ENCODE results near the gene ALG10. TPM values are rescaled to one million over a fixed set of nuclear protein-coding genes. Genes with fewer than 3 reads are reported as not detected.
"Not testable (repeated sequence)": the region's sequence is repeated elsewhere in the genome, so short reads cannot be mapped to it uniquely, and the experiment has no call there.

ALG10 gene
- total RNA-seq, 2 donors from 2014 or later: 19.9 to 26.7 TPM

DNA sequence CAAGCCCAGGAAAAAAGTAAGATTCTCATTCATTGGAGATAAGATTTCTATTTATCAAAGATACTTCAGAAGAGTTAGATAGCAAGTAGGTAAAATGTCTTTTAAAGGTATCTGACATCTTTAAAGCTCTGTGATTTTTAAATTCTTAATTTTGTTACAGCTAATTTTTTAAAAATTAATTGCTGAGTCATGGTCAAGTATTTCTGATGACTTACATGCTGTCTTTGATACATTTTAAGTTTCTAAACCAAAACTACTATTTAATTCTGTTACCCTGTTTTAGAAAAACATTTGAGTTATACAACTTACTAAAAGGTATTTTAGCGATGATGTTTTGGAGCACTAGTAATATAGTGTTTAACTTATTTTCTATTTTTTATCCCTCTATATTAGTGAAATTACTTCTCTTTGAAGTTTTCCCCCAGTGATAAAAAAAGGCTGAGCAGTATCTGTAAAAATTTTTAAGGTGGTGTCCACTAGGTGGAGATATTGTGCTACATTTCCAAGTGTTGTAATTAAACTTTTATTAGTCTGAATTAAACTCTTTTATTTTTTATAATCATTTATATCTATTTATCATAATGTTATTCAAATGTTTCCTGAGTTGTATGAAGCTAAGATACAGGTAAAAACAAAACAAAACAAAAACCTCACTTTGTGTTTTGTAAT lies 11.5 kb downstream of the ALG10 start:
- H3K36me3 ChIP-seq: no peaks in the 10 kb centered on the region
- H3K4me3 ChIP-seq: no peak overlapping the region
- TF ChIP-seq CTCF (IDR thresholded peaks at IDR 0.05) (peak in 3 of 4 experiments; percentile 35 to 52 (median 41)), POLR2A (IDR thresholded peaks at IDR 0.05) (no peak)
- no peaks in the 10 kb centered on the region for H3K9me3 ChIP-seq
- intact Hi-C loops (cut with DNase I): no loop called here
- no peaks in the 10 kb centered on the region for H3K4me1 ChIP-seq (replicated peaks)
- WGBS: 24% methylated on average over 1 of the region's 1 CpG
- no peak for DNase-seq (ENCODE audit: low spot score)
- no peak overlapping the region for H3K27ac ChIP-seq
- no peaks in the 10 kb centered on the region for H3K27me3 ChIP-seq (replicated peaks; ENCODE audit: insufficient read depth)

- H3K27ac ChIP-seq; H3K4me3 ChIP-seq; intact Hi-C loops (cut with DNase I); H3K27me3 ChIP-seq (replicated peaks; ENCODE audit: insufficient read depth); H3K36me3 ChIP-seq; H3K4me1 ChIP-seq (replicated peaks); DNase-seq (ENCODE audit: low spot score); H3K9me3 ChIP-seq: not testable (repeated sequence)
- TF ChIP-seq CTCF (IDR thresholded peaks at IDR 0.05): peak in 2 of 4 experiments; percentile 9 to 25
- 74% methylated on average over 3 of the region's 3 CpGs for WGBS
Observed at GRCh38 chr12:34038357-34038756, 16.1 kb downstream of the ALG10 start.

DNA sequence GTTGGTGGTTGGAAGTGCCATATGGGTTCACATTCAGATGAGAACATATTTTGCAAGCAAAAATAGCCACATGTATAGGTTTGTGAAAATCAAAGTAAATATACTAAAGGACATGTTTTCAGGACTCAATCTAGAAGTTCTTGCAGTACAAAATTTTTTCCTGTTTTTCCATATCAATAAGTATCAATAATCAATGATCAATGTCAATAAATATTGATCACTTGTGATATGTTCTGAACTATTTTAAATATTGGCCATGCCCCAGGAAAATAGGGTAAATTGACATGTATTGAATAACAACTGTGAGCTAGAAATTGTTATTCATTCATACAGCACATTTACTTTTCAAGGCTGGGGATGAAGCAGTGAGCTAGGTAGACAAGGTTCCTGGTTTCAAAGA lies 24.3 kb downstream of the ALG10 start:
- DNase-seq (ENCODE audit: low spot score): no peak
- TF ChIP-seq POLR2A (IDR thresholded peaks at IDR 0.05): no peak
- no peak for TF ChIP-seq POLR2AphosphoS5 (IDR thresholded peaks at IDR 0.05)
- no peak for TF ChIP-seq CTCF (IDR thresholded peaks at IDR 0.05)
- intact Hi-C loops (cut with DNase I): no loop called here
- H3K36me3 ChIP-seq: no peaks in the 10 kb centered on the region
- no peak overlapping the region for H3K4me3 ChIP-seq
- no peaks in the 10 kb centered on the region for H3K4me1 ChIP-seq (replicated peaks)
- no peak overlapping the region for H3K27ac ChIP-seq
- no peaks in the 10 kb centered on the region for H3K27me3 ChIP-seq (replicated peaks; ENCODE audit: insufficient read depth)
- no peaks in the 10 kb centered on the region for H3K9me3 ChIP-seq

- intact Hi-C loops (cut with DNase I); H3K27ac ChIP-seq; H3K4me1 ChIP-seq (replicated peaks); H3K36me3 ChIP-seq; H3K4me3 ChIP-seq; DNase-seq (ENCODE audit: low spot score); H3K9me3 ChIP-seq; H3K27me3 ChIP-seq (replicated peaks; ENCODE audit: insufficient read depth): not testable (repeated sequence)
- 77% methylated on average over 2 of the region's 2 CpGs for WGBS
Observed at GRCh38 chr12:34047855-34048254, 25.6 kb downstream of the ALG10 start.

GRCh38 chr12:34048714-34049113 lies 26.4 kb downstream of the ALG10 start:
- no peak for TF ChIP-seq POLR2A (IDR thresholded peaks at IDR 0.05)
- no peak for TF ChIP-seq CTCF (IDR thresholded peaks at IDR 0.05)
- TF ChIP-seq POLR2AphosphoS5 (IDR thresholded peaks at IDR 0.05): no peak
- no peaks in the 10 kb centered on the region for H3K36me3 ChIP-seq
- no peak for DNase-seq (ENCODE audit: low spot score)
- H3K4me1 ChIP-seq (replicated peaks): no peaks in the 10 kb centered on the region
- no peak overlapping the region for H3K4me3 ChIP-seq
- no peaks in the 10 kb centered on the region for H3K27me3 ChIP-seq (replicated peaks; ENCODE audit: insufficient read depth)
- intact Hi-C loops (cut with DNase I): no loop called here
- 100% methylated on average over 2 of the region's 2 CpGs for WGBS
- no peak overlapping the region for H3K27ac ChIP-seq
- no peaks in the 10 kb centered on the region for H3K9me3 ChIP-seq
